HG02840 (cell line): ENCODE data around the gene C12orf56.
"Not testable (repeated sequence)": the region's sequence is repeated elsewhere in the genome, so short reads cannot be mapped to it uniquely, and the experiment has no call there.

Source experiments
- ATAC-seq: cut with Tn5 transposase; IDR thresholded peaks from one replicate; pipeline ENCODE4 v1.9.1; 2021; ENCODE audit warnings: mild to moderate bottlenecking, moderate library complexity, moderate number of reproducible peaks; ENCODE audit not compliant: unreplicated experiment, low FRiP score

C12orf56 gene

DNA sequence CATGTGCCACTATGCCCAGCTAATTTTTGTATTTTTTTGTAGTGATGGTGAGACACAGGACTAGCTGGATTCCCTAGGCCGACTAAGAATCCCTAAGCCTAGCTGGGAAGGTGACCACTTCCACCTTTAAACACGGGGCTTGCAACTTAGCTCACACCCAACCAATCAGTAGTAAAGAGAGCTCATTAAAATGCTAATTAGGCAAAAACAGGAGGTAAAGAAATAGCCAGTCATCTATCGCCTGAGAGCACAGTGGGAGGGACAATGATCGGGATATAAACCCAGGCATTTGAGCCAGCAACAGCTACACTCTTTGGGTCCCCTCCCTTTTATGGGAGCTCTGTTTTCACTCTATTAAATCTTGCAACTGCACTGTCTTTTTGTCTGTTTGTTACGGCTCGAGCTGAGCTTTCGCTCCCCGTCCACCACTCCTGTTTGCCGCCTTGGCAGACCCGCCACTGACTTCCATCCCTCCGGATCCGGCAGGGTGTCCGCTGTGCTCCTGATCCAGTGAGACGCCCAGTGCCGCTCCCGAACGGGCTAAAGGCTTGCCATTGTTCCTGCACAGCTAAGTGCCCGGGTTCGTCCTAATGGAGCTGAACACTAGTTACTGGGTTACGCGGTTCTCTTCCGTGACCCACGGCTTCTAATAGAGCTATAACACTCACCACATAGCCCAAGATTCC, 70.9 kb downstream of the C12orf56 start:
- ATAC-seq = not testable (repeated sequence)

DNA sequence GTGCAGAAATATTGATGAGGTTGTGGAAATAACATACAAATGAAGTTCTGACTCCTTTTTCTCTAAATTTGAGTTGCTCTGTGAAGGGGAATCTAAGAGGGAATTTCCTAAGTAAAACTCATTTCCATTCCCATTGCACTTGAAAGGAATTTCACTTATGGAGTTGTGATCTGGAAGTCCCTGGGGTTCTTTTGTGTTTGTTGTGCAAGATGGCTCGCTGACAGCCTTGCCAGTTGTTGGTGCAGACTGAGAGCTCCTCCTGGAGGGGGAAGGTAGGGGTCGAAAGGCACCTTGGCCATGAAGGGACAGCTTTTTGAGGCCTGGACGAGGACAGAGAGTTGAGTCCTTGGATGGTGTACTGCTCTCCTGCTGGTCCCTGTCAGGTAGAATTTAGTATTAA, 72.0 kb downstream of the C12orf56 start:
- no peak for ATAC-seq

DNA sequence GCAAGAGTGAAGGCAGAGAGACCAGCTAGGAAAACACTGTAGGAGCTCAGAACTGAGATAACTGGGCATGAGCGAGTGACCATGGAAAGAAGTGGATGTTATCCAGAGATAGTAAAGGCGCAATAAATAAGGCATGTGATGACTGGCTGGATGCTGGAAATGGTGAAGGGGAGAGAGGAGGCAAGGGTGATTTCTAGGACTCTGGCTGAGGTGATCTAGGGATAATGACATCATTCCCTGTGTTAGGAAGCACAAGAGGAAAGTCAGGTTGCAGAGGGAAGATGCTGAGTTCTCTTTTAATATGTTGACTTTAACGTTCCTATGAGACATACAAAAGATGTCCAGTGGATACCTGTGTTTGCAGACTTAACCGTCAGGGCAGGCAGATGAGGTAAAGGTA, 78.7 kb downstream of the C12orf56 start:
- no peak for ATAC-seq

DNA sequence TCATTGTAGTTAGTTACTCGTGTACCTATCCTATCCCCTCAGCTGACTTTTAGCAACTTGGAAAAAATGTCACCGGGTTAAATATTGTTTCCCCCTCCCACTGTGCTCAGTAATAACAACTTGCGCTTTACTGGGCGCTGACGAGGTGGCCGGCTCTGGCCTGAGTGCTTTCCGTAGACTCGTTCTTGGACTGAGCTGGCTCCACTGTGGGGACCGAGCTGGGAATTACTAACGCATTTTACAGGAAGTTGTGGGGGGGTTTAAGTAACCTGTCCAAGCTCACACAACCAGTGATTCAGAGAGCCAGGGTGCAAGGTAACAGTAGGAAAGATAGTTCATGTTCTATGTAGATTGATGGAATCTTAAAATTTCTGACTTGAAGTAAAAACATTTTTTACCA, 86.0 kb downstream of the C12orf56 start:
- ATAC-seq = no peak

DNA sequence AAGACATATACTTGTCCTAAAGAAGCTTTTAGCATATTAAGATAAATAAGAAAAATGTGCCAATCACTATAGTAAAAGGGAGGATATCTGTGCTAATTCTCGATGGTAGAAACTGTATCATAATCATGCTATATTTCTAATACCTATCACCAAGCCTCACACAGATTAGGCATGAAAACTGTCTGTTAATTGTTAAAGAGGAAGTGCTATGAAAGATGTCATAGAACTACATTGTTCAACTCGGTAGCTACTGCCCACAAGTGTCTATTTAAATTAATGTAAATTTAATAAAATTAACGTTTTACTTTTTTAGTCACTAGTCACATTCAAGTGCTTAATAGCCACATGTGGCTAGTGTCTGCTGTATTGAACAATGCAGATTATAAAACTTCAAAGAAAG, 90.9 kb downstream of the C12orf56 start:
- ATAC-seq = no peak

DNA sequence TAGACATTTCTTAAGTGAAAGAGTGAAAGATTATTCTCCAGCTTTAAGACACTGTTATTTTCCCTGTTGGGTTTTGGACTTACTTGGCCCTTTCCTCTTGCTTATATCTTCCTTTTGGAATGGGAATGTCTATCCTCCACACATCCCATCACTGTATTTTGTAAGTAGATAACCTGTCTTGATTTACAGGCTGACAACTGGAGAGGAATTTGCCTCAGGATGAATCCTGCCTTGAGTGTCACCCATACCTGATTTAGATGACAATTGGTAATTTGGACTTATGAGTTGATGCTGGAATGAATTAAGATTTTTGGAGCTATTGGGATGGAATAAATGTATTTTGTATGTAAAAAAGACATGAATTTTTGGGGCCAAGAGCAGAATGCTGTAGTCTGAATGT, 94.3 kb downstream of the C12orf56 start:
- ATAC-seq = no peak

DNA sequence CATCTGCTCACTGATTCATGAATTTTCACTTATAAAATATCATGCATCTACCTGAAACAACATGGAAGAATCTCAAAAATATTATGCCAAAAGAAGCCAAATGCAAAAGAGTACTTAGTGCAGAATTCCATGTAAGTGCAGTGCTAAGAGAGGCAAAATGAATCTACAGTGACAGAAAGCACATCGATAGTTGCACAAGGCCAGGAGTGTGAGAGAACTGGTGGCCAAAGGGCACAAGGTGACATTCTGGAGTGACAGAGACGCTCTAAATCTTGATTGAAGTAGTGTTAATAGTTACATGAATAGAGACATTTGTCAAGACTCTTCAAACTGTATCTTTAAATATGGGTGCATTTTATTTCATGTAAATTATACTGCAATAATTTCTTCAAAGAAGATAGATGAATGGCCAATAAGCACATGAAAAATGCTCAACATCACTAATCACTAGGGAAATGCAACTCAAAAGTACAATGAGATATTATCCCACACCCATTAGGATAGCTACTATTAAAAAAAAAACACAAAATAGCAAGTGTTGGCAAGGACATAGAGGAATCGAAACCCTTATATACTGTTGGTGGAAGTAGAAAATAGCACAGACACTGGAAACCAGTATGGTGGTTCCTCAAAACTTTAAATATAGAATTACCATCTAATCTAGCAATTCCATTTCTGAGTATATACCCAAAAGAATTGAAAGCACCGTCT, 96.7 kb downstream of the C12orf56 start:
- no peak for ATAC-seq

DNA sequence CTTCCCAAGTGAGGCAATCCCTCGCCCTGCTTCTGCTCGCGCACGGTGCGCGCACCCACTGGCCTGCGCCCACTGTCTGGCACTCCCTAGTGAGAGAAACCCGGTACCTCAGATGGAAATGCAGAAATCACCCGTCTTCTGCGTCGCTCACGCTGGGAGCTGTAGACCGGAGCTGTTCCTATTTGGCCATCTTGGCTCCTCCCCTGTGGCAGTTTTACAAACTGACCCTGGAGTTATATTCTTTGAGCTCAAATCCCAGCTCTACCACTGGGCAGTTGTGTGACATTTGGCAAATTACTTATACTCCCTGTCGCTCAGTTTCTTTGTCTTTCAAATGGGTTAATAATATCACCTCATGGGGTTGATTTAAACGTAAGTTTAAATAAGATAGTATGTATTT, 97.4 kb downstream of the C12orf56 start:
- ATAC-seq = not testable (repeated sequence)

DNA sequence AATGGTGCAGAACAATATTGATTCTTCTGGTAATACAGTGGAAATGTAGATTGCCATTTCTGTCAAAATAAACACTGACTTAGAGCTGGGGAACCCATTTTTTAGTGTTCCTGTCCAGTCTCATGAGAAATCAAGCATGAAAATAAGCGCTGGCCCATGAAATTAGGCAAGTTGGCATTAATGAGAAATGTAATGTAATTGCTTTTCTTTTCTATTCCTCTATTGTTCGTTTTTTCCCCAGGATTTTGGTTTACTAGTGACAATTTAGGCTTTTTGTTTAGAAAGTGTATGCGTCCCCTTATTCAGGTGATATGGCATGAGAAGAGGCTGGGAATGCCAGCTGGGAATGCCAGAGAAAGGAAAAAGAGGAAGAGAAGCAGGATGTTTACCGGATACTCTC, 104.0 kb downstream of the C12orf56 start:
- no peak for ATAC-seq

DNA sequence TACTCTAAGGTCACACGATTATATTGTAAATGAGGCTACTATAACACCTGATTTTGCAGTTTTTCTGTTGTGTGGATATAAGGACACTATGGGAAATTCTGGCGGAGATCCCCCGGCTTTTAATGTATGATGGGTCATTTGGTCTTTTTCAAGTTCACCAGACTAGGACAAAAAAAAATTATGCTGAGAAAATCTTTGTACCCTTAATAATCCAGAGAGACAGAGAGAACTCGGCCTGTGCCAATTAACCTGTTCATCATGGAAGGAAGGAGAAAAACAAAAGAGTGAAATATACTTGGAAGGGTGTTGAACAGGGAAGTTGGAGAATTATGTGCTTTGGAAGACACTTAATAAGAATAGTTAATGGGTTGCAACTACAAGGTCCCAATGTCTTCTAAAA, 106.3 kb downstream of the C12orf56 start:
- no peak for ATAC-seq

DNA sequence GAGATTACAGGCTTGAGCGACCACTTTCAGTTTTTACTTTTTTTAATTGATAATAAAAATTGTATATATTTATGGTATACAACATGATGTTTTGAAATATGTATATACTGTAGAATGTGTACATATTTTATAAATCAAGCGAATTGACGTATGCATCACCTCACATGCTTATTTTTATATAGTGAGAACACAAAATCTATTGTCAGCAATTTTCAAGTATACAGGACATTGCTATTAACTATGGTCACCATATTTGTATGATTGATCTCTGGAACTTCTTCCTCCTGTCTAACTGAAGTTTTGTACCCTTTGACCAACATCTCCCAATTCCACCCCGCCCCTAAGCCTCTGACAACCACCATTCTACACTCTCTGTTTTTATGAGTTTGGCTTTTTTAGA, 112.1 kb downstream of the C12orf56 start:
- ATAC-seq = no peak

DNA sequence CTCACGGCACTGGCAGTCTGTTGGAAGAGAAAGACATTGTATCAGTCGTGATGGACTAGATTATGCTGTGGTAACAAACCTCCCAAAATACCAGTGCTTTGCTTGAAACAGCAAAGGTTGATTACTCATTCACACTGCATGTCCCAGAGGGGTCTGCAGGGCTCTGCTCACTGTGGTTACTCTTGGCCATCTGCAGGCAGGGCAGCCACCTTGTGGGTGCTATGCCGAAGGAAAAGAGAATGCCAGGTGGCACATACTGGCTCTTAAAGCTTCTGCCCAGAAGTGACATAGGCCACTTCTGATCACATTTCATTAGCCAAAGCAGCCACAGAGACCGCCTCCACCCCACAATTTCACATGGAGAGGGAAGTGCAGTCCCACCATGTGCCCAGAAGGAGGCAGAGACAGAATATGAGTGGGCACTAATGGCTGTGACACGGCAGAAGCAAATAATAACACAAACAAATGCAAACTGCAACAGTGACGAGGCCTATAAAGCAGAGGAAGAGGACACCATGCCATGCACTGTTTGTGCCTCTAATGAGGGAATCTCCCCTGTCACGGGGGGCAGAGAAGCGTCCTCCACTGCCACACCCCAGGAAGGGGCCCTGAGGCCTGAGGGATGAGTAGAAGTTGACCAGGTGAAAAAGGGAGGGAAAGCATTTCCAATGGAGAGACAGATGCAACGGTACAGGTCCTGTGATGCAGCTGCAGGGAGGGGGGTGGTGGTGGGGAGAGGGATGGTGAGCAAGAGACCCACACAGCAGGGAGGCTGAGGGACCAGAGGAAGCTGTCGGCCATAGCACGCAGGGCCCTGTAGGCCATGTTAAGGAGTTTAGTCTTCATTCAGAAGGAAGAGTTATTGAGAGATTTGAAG, 116.8 kb downstream of the C12orf56 start:
- ATAC-seq = no peak

DNA sequence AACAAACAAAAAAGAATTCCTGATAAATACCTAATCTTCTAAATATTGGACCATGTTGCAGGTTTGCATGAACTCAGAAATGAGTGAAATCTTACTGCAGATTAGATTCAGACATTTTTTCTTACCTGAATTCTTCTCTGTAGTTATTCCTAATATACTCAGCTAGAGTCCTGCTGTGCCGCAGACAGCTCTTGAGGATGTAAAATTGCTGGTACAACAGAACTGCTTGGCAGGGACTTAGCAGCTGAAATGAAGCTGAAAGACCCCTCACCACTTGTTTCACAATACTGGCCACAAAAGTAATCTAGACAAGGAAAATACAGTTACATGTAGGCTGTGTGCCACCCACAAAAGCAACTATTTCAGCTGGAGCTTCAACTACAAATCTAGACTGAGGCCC, 120.1 kb downstream of the C12orf56 start:
- ATAC-seq = no peak

DNA sequence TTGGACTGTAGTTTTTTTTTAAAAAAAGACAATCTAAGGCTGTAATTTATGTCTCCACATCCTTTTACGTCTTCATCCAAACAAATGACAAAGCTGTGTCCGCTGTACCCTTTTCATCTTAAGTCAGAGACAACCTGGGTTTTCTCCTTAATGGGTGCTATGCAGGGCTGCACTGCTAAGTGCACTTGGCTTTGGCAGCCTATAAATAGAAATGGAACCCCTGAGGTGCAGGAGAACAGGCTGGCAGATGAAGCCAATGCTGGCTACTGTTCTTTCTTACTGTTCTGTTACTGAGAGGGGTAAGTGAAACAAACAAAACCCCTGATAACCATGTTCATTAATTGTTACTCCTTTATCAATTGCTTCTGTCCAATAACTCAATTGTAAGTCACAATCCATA, 121.4 kb downstream of the C12orf56 start:
- no peak for ATAC-seq

DNA sequence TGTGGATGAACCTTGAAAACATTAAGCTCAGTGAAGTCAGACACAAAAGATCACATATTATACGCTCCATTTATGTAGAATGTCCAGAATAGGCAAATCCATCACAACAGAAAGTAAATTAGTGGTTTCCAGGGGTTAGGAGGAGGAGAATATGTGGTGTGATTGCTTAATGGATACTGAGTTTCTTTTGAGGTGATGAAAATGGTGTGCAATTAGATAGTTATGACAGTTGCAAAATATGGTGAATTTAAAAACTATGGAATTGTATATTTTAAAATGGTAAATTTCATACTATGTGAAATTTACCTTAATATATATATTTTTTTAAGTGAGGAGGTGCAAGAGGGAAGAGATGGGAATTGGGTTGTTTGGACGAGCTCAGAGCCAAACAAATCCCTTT, 122.1 kb downstream of the C12orf56 start:
- no peak for ATAC-seq

DNA sequence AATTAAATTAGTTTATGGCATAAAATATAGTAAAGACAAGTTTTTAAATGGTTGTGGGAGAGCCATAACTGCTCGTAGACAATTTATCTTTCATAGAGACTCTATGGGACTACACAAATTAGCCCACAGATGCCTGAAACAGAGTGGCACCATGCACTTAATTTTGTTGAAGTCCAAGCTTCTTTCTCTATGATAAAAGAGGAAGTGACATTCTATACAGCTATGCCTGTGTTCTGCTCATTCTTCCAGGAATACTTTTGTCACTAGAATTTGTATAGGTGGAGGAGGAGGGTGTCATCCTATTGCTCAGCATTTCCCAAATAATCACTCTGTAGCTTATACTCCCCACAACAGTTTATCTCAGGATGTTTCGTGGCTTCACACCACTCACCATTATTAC, 124.7 kb downstream of the C12orf56 start:
- ATAC-seq = no peak

DNA sequence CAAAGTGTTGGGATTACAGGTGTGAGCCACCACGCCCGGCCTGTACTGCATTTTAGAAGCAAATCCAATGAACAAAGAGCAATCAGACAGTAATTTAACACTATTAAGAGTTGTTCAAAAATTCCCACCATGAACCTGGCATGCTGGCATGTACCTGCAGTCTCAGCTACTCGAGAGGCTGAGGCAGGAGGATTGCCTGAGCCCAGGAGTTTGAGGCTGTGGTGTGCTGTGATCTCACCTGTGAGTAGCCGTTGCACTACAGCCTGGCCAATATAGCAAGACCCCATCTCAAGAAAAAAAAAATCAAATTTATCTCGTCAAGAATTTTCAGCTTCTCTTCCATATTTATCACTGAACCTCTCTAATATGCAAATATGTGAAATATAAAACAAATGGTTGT, 128.7 kb downstream of the C12orf56 start:
- no peak for ATAC-seq

DNA sequence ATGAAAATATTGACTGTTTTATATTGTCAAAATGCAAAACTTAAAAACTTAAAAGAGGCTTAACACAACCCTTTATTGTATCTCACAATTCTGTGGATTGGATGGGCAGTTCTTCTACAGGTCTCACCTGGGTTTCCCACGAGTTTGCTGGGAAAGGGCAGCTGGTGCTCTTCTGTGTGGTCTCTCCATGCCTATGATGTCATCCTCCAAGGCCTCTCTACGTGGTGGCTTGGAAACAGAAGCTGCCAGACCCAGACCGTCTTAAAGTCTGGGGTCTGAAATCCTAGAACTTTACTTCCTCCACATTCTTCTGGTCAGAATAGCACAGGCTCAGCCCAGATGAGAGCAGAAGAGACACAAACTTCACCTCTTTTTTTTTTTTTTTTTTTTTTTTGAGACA, 132.0 kb downstream of the C12orf56 start:
- ATAC-seq = no peak

DNA sequence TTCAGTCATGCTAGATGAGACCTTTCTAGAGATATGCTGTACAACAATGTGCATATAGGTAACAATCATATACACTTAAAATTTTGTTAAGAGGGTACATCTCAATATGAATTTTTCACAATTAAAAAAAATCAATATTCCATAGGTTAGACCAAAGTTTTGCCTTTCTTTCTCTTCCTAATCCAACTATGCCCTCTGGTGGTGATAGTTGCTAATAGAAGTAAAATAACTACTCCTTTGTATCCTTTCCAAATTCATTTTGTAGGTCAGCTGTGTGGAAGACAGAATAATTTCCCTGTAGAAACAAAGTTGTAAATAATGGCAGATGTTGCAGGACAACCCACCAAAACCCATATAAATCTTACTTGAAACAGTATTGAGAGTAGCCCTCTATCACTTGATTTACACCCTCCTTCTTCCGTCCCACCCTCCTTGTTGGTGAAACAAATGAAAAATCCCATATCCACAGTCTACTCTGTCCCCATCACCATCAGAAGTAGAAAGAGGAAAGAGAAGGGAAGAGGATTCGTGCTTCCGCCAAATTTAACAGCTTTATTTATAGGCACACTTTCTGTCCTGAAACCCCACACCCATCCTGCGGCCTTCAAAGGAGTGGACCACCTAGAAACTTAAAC, 134.3 kb downstream of the C12orf56 start:
- ATAC-seq = no peak

DNA sequence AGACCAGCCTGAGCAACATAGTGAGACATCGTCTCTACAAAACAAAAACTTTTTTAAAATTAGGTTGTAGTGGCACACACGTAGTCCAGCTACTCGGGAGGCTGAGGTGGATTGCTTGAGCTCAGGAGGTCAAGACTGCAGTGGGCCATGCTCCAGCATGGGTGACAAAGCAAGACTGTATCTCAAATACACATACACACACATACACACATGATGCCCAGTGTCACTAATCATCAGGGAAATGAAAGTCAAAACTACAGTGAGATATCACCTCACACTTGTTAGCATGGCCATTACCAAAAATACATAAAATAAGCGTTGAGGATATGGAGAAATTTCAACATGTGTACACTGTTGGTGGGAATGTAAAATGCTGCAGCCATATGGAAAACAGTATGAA, 135.3 kb downstream of the C12orf56 start:
- no peak for ATAC-seq

DNA sequence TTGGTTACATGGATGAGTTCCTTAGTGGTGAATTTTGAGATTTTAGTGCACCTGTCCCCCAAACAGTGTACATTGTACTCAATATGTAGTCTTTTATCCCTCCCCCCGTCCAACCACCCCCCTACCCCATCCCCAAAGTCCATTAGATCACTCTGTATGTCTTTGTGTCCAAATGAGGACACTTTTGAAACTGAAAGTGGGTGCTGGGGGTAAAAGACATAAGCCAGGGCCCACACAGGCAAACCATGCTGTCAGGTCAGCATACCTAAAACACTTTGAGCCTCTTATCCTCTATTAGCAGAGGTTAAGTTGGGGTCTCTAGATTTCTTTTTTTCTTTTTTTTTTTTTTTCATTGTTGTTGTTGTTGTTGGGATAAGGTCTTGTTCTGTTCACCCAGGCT, 137.2 kb downstream of the C12orf56 start:
- ATAC-seq = no peak
